SK-N-SH (cell line): ENCODE data around the gene HSD11B1. TPM values are rescaled to one million over a fixed set of nuclear protein-coding genes. Genes with fewer than 3 reads are reported as not detected.

Experiments used
- CTCF ChIA-PET: fragments of 300-600, 350-600 bp; formaldehyde crosslinking; extraction: SDS; loops from one replicate; lab custom pipeline; 2021; lab: Yijun Ruan, JAX
- POLR2A ChIA-PET: fragments of 350-600 bp; sonication (Branson Sonifier 250); formaldehyde crosslinking; extraction: SDS; loops from one replicate; lab custom pipeline; 2020; ENCODE audit warnings: antibody characterized with exemption, inconsistent platforms; lab: Yijun Ruan, JAX
- DNase-seq: peaks from one replicate; pipeline ENCODE4 v3.0.0; 2012
- H2AFZ ChIP-seq: fragments of 200-600 bp; sonication (generic); 2 replicates; pipeline ENCODE4 v1.8.1; 2016; ENCODE audit warnings: antibody characterized with exemption, mild to moderate bottlenecking, low read depth
- H3F3A ChIP-seq: fragments of 200-600 bp; sonication (generic); replicated peaks from 2 replicates; pipeline ENCODE3; 2016; ENCODE audit warnings: antibody characterized with exemption, mild to moderate bottlenecking; ENCODE audit not compliant: insufficient read depth
- H3K27ac ChIP-seq, 2 experiments: fragments of 200-500 bp in 1 of 2; fragments of 200-600 bp in 1 of 2; sonication (Bioruptor generic) in 1 of 2; sonication (generic), shearing (Covaris generic) in 1 of 2; 2 replicates each; pipeline versions ENCODE4 v1.5.1 to v1.6.1; 2014 to 2016; ENCODE audit warnings: low read depth in 2 of 2, inconsistent platforms in 1 of 2, low read length in 1 of 2, mild to moderate bottlenecking in 1 of 2, mixed read lengths in 1 of 2
- H3K27me3 ChIP-seq: fragments of 200-600 bp; sonication (generic), shearing (Covaris generic); 2 replicates; pipeline ENCODE4 v1.6.1; 2016; ENCODE audit warnings: mixed run types; ENCODE audit not compliant: insufficient read depth
- H3K36me3 ChIP-seq, 2 experiments: fragments of 200-500 bp in 1 of 2; fragments of 200-600 bp in 1 of 2; sonication (Bioruptor generic) in 1 of 2; sonication (generic) in 1 of 2; replicated peaks in 1 of 2; 2 replicates each; pipeline versions ENCODE3 to v1.5.1; 2014 to 2016; ENCODE audit warnings: low read length in 1 of 2, mild to moderate bottlenecking in 1 of 2; ENCODE audit not compliant: insufficient read depth in 2 of 2, control insufficient read depth in 1 of 2
- H3K4me1 ChIP-seq, 2 experiments: fragments of 200-500 bp in 1 of 2; fragments of 200-600 bp in 1 of 2; sonication (Bioruptor generic) in 1 of 2; sonication (generic), shearing (Covaris generic) in 1 of 2; 2 replicates each; pipeline versions ENCODE4 v1.5.1 to v1.6.1; 2014 to 2016; ENCODE audit warnings: low read depth in 1 of 2, low read length in 1 of 2, mixed run types in 1 of 2; ENCODE audit not compliant: insufficient read depth in 2 of 2, control insufficient read depth in 1 of 2
- H3K4me2 ChIP-seq: fragments of 200-600 bp; sonication (generic), shearing (Covaris generic); 2 replicates; pipeline ENCODE4 v1.6.1; 2017; ENCODE audit warnings: mixed run types
- H3K4me3 ChIP-seq, 2 experiments: fragments of 200-500 bp in 1 of 2; fragments of 200-600 bp in 1 of 2; sonication (Bioruptor generic) in 1 of 2; sonication (generic), shearing (Covaris generic) in 1 of 2; 2 replicates each; pipeline versions ENCODE4 v1.5.1 to v1.8.1; 2014 to 2016; ENCODE audit warnings: low read depth in 2 of 2, inconsistent platforms in 1 of 2, low read length in 1 of 2, mild to moderate bottlenecking in 1 of 2, mixed read lengths in 1 of 2, moderate library complexity in 1 of 2
- H3K79me2 ChIP-seq: fragments of 200-600 bp; sonication (generic); 2 replicates; pipeline ENCODE4 v1.8.1; 2017; ENCODE audit warnings: mild to moderate bottlenecking; ENCODE audit not compliant: insufficient read depth
- H3K9ac ChIP-seq: fragments of 200-600 bp; sonication (generic); 2 replicates; pipeline ENCODE4 v1.6.1; 2017; ENCODE audit warnings: mixed run types
- H3K9me2 ChIP-seq: fragments of 200-600 bp; sonication (generic); 2 replicates; pipeline ENCODE4 v1.6.1; 2017; ENCODE audit warnings: mixed run types
- H3K9me3 ChIP-seq: fragments of 200-600 bp; sonication (generic); 2 replicates; pipeline ENCODE4 v1.6.1; 2017; ENCODE audit warnings: mixed run types, mild to moderate bottlenecking, moderate library complexity
- H4K20me1 ChIP-seq: fragments of 200-600 bp; sonication (generic); 2 replicates; pipeline ENCODE4 v1.6.1; 2017; ENCODE audit warnings: mild to moderate bottlenecking, mixed run types; ENCODE audit not compliant: insufficient read depth
- EZH2phosphoT487 ChIP-seq: fragments of 200-600 bp; sonication (generic); IDR thresholded peaks from 2 replicates; pipeline ENCODE4 v1.6.1; 2017; ENCODE audit warnings: low read depth, mixed run types, mild to moderate bottlenecking, antibody characterized with exemption, moderate library complexity, borderline replicate concordance
- FOSL2 ChIP-seq: IDR thresholded peaks from 2 replicates; pipeline ENCODE4 v1.4.0; 2012; ENCODE audit warnings: low read depth, mild to moderate bottlenecking, moderate library complexity, borderline replicate concordance
- IRF3 ChIP-seq: fragments of 150-350 bp; IDR thresholded peaks from 2 replicates; pipeline ENCODE4 v1.6.1; 2016; ENCODE audit warnings: mild to moderate bottlenecking, low read depth, low read length
- RCOR1 ChIP-seq: fragments of 150-350 bp; IDR thresholded peaks from 2 replicates; pipeline ENCODE4 v1.6.1; 2017; ENCODE audit warnings: antibody characterized with exemption, low read length
- RFX5 ChIP-seq: IDR thresholded peaks from 2 replicates; pipeline ENCODE4 v1.6.1; 2012; ENCODE audit warnings: mild to moderate bottlenecking, improper control_type of control experiment, low read length
- SIN3A ChIP-seq: IDR thresholded peaks from 2 replicates; pipeline ENCODE4 v1.6.1; 2012; ENCODE audit warnings: low read depth, mild to moderate bottlenecking, low read length, moderate library complexity, borderline replicate concordance
- TCF12 ChIP-seq: IDR thresholded peaks from 2 replicates; pipeline ENCODE4 v1.4.0; 2012
- TEAD4 ChIP-seq: IDR thresholded peaks from 2 replicates; pipeline ENCODE4 v1.4.0; 2012; ENCODE audit warnings: mild to moderate bottlenecking, borderline replicate concordance; ENCODE audit not compliant: insufficient read depth
- USF1 ChIP-seq: IDR thresholded peaks from 2 replicates; pipeline ENCODE4 v1.4.0; 2012; ENCODE audit warnings: low read depth, borderline replicate concordance
- WGBS: methylation state at CpG from one replicate; pipeline ENCODE4 v1.1.6; 2017; ENCODE audit warnings: low lambda C conversion rate; 5-methylcytosine and 5-hydroxymethylcytosine counted together
- polyA plus RNA-seq, 3 experiments: library from polyadenylated mRNA; depleted of rRNA; stranded (reverse); fragments of >200 nt; gene quantifications; 2 replicates each; pipeline ENCODE4 v1.2.3, GENCODE V29; 2012
- TF ChIP-seq, protein P1 (sequence below): fragments of 150-350 bp; IDR thresholded peaks from 2 replicates; pipeline ENCODE4 v1.6.1; 2017; ENCODE audit warnings: antibody characterized with exemption, low read length, low read depth, borderline replicate concordance
- TF ChIP-seq, protein P2 (sequence below): fragments of 200-600 bp; sonication (generic); IDR thresholded peaks from 2 replicates; pipeline ENCODE4 v1.6.1; 2017; ENCODE audit warnings: antibody characterized with exemption, mild to moderate bottlenecking, moderate library complexity
- TF ChIP-seq, protein P3 (sequence below): IDR thresholded peaks from 2 replicates; pipeline ENCODE4 v1.4.0; 2012; ENCODE audit warnings: low read depth

Gene HSD11B1
- polyA plus RNA-seq, 1 of the 3 experiments (the other 2 are of a cell fraction): 0.23 TPM

DNA sequence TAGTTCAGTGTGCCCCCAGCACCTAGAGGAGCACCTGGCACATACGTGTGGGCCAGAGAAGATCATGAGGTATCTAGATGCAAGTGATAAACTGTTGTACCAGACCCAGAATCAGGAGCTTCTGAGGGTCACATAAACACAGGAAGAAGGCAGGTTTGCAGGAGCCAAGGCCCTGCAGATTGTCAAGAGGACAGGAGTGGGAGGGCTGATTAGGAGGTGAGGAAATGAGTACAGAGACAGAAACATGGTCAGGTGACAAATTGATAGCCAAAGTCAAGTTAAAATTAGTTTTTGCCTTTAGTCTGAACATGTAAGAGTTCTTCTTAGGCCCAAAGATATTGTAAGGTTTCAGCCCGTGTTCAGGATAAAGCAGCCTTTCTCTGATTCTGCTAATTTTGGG lies 37.2 kb downstream of the HSD11B1 start:
- 0 out of 2 replicates have a peak overlapping the region, but pooled peaks have one; percentile 27 for H2AFZ ChIP-seq
- H3K4me1 ChIP-seq: peaks cover 8 to 25% of the 10 kb centered on the region in 2 experiments
- H3K27ac ChIP-seq: peak overlapping the region in 1 of 2 experiments; percentile 85; a peak in 2 of 4 replicates
- TF ChIP-seq RFX5 (no peak), TEAD4 (no peak), TCF12 (no peak), IRF3 (no peak), RCOR1 (no peak), EZH2phosphoT487 (no peak)
- TF ChIP-seq, protein P1, sequence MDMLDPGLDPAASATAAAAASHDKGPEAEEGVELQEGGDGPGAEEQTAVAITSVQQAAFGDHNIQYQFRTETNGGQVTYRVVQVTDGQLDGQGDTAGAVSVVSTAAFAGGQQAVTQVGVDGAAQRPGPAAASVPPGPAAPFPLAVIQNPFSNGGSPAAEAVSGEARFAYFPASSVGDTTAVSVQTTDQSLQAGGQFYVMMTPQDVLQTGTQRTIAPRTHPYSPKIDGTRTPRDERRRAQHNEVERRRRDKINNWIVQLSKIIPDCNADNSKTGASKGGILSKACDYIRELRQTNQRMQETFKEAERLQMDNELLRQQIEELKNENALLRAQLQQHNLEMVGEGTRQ: no peak
- peaks cover 9% of the 10 kb centered on the region for H3F3A ChIP-seq
- H3K4me3 ChIP-seq: no peak overlapping the region
- WGBS: 85% methylated on average over 2 of the region's 2 CpGs
- H3K9me2 ChIP-seq: no peaks in the 10 kb centered on the region
- H4K20me1 ChIP-seq: no peaks in the 10 kb centered on the region
- no peaks in the 10 kb centered on the region for H3K79me2 ChIP-seq
- ChIA-PET CTCF (no interaction called here), POLR2A (no interaction called here)
- H3K9me3 ChIP-seq: no peaks in the 10 kb centered on the region
- H3K36me3 ChIP-seq: no peaks in the 10 kb centered on the region
- peak overlapping the region; percentile 19 for H3K4me2 ChIP-seq
- DNase-seq: no peak
- H3K27me3 ChIP-seq: no peaks in the 10 kb centered on the region
- 0 out of 2 replicates have a peak overlapping the region, but pooled peaks have one; percentile 21 for H3K9ac ChIP-seq

GRCh38 chr1:209742409-209743144 lies 37.9 kb downstream of the HSD11B1 start:
- Histone ChIP-seq H3K4me1 (peaks cover 8 to 25% of the 10 kb centered on the region in 2 experiments), H3K36me3 (no peaks in the 10 kb centered on the region), H3K27me3 (no peaks in the 10 kb centered on the region), H3K79me2 (no peaks in the 10 kb centered on the region), H3K9me2 (no peaks in the 10 kb centered on the region), H3K9ac (0 out of 2 replicates have a peak overlapping the region, but pooled peaks have one; percentile 21)
- DNase-seq: no peak
- CTCF ChIA-PET: no interaction called here
- TF ChIP-seq EZH2phosphoT487: no peak
- no peak for TF ChIP-seq USF1
- TF ChIP-seq SIN3A: no peak
- no peak for TF ChIP-seq FOSL2
- TF ChIP-seq, protein P2, sequence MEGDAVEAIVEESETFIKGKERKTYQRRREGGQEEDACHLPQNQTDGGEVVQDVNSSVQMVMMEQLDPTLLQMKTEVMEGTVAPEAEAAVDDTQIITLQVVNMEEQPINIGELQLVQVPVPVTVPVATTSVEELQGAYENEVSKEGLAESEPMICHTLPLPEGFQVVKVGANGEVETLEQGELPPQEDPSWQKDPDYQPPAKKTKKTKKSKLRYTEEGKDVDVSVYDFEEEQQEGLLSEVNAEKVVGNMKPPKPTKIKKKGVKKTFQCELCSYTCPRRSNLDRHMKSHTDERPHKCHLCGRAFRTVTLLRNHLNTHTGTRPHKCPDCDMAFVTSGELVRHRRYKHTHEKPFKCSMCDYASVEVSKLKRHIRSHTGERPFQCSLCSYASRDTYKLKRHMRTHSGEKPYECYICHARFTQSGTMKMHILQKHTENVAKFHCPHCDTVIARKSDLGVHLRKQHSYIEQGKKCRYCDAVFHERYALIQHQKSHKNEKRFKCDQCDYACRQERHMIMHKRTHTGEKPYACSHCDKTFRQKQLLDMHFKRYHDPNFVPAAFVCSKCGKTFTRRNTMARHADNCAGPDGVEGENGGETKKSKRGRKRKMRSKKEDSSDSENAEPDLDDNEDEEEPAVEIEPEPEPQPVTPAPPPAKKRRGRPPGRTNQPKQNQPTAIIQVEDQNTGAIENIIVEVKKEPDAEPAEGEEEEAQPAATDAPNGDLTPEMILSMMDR: no peak
- TF ChIP-seq RCOR1: no peak
- TF ChIP-seq, protein P3, sequence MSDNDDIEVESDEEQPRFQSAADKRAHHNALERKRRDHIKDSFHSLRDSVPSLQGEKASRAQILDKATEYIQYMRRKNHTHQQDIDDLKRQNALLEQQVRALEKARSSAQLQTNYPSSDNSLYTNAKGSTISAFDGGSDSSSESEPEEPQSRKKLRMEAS: 0 out of 2 replicates have a peak, but pooled peaks have one; percentile 15
- TF ChIP-seq, all 33 proteins: peak for 1
- 62% methylated on average over 8 of the region's 8 CpGs for WGBS
- POLR2A ChIA-PET: no interaction called here
- H2AFZ ChIP-seq: peak overlapping the region; percentile 32; the same call in 1 of the 2 replicates
- peaks cover 9% of the 10 kb centered on the region for H3F3A ChIP-seq
- no peaks in the 10 kb centered on the region for H3K9me3 ChIP-seq
- H4K20me1 ChIP-seq: no peaks in the 10 kb centered on the region
- H3K4me3 ChIP-seq: no peak overlapping the region
- peak overlapping the region; percentile 19 for H3K4me2 ChIP-seq
- H3K27ac ChIP-seq: peak overlapping the region in 1 of 2 experiments; percentile 85; a peak in 2 of 4 replicates
